Measurements from ENCODE around the gene UIMC1.

UIMC1 gene

GRCh38 chr5:176902102-176902814, 104.3 kb downstream of the UIMC1 start:
- no peak for DNase-seq (ENCODE audit: low read depth in 2 of 2)

- DNase-seq (ENCODE audit: low read depth in 2 of 2) = peak in 1 of 2 experiments; percentile 15
Observed at GRCh38 chr5:176901260-176902101, 105.1 kb downstream of the UIMC1 start.

GRCh38 chr5:176900780-176901204, 105.8 kb downstream of the UIMC1 start:
- DNase-seq (ENCODE audit: low read depth in 2 of 2) = no peak

- no peak for DNase-seq (ENCODE audit: low read depth in 2 of 2)
Observed at GRCh38 chr5:176899946-176900779, 106.4 kb downstream of the UIMC1 start.

GRCh38 chr5:176899296-176899891, 107.2 kb downstream of the UIMC1 start, which contains the start of gene HK3:
Gene HK3 (minus strand): TSS chr5:176899346. CDS start chr5:176896159, 3,187 bp downstream.
- DNase-seq (ENCODE audit: low read depth in 2 of 2) = no peak

GRCh38 chr5:176897263-176897662, 109.3 kb downstream of the UIMC1 start:
- DNase-seq (ENCODE audit: low read depth in 2 of 2) = no peak

- DNase-seq (ENCODE audit: low read depth in 2 of 2) = no peak
Observed at GRCh38 chr5:176895831-176896230, 110.7 kb downstream of the UIMC1 start.

GRCh38 chr5:176894298-176894697, 112.3 kb downstream of the UIMC1 start:
- no peak for DNase-seq (ENCODE audit: low read depth in 2 of 2)

GRCh38 chr5:176892663-176893062, 113.9 kb downstream of the UIMC1 start:
- no peak for DNase-seq (ENCODE audit: low read depth in 2 of 2)

- no peak for DNase-seq (ENCODE audit: low read depth in 2 of 2)
Observed at GRCh38 chr5:176891331-176891958, 115.1 kb downstream of the UIMC1 start.

- DNase-seq (ENCODE audit: low read depth in 2 of 2) = no peak
Observed at GRCh38 chr5:176890455-176891330, 115.9 kb downstream of the UIMC1 start.

GRCh38 chr5:176889321-176890280, 117.0 kb downstream of the UIMC1 start:
- no peak for DNase-seq (ENCODE audit: low read depth in 2 of 2)

- no peak for DNase-seq (ENCODE audit: low read depth in 2 of 2)
Observed at GRCh38 chr5:176888865-176889165, 117.8 kb downstream of the UIMC1 start.

GRCh38 chr5:176888016-176888864, 118.3 kb downstream of the UIMC1 start:
- no peak for DNase-seq (ENCODE audit: low read depth in 2 of 2)

- DNase-seq (ENCODE audit: low read depth in 2 of 2) = no peak
Observed at GRCh38 chr5:176887252-176887849, 119.2 kb downstream of the UIMC1 start.

GRCh38 chr5:176886336-176887251, 120.0 kb downstream of the UIMC1 start:
- no peak for DNase-seq (ENCODE audit: low read depth in 2 of 2)

GRCh38 chr5:176884571-176884890, 122.0 kb downstream of the UIMC1 start:
- no peak for DNase-seq (ENCODE audit: low read depth in 2 of 2)
